DND-41 (cell line): ENCODE results near the gene NTN1.

Experiments
- EZH2 ChIP-seq: IDR thresholded peaks from 3 replicates; pipeline ENCODE4 v1.6.1; 2012; ENCODE audit warnings: borderline replicate concordance, low read depth, mild to moderate bottlenecking, moderate library complexity, low read length, inconsistent platforms; ENCODE audit not compliant: severe bottlenecking
- TF ChIP-seq, protein P1 (sequence below): IDR thresholded peaks from 2 replicates; pipeline ENCODE4 v1.5.1; 2012; ENCODE audit warnings: borderline replicate concordance, low read length, moderate library complexity, mild to moderate bottlenecking; ENCODE audit not compliant: poor library complexity, severe bottlenecking; ENCODE audit errors: extremely low read depth

DNA sequence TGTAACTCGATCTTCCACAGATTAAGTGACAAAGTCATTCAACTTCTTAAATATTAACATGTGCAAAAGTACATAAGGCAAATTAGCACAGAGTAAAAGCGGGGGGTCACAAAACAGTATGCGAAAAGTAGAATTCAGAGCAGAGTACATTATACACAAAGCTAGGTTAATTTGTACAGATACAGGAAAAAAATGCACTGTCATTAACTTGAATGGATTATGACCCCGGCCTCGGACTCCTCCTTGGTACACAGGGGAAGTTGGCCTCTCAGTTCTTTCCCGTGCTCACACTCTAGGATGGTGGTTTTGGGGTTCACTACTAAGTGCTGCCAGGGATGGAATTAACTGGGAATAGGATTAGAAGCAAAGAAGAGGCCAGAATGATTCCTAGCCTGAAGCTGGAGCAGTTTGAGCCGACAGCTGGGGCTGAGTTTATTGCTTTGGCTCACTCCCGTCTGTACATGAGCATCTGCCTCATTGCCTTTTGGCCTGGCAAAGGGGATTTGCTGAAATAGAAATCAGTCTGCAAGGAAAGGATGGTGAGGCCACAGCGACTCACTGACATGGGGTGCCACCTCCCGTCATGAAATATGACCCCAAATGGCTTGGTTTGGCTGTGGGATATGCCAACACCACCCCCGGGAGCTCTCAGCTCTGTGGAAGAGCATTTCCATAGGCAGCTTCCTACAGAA, 23.6 kb downstream of the NTN1 start:
- TF ChIP-seq, protein P1, sequence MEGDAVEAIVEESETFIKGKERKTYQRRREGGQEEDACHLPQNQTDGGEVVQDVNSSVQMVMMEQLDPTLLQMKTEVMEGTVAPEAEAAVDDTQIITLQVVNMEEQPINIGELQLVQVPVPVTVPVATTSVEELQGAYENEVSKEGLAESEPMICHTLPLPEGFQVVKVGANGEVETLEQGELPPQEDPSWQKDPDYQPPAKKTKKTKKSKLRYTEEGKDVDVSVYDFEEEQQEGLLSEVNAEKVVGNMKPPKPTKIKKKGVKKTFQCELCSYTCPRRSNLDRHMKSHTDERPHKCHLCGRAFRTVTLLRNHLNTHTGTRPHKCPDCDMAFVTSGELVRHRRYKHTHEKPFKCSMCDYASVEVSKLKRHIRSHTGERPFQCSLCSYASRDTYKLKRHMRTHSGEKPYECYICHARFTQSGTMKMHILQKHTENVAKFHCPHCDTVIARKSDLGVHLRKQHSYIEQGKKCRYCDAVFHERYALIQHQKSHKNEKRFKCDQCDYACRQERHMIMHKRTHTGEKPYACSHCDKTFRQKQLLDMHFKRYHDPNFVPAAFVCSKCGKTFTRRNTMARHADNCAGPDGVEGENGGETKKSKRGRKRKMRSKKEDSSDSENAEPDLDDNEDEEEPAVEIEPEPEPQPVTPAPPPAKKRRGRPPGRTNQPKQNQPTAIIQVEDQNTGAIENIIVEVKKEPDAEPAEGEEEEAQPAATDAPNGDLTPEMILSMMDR = no peak
- no peak for TF ChIP-seq EZH2
